Measurements from ENCODE around the gene GDPD5.
"Not testable (repeated sequence)": the region's sequence is repeated elsewhere in the genome, so short reads cannot be mapped to it uniquely, and the experiment has no call there.

The GDPD5 gene

DNA sequence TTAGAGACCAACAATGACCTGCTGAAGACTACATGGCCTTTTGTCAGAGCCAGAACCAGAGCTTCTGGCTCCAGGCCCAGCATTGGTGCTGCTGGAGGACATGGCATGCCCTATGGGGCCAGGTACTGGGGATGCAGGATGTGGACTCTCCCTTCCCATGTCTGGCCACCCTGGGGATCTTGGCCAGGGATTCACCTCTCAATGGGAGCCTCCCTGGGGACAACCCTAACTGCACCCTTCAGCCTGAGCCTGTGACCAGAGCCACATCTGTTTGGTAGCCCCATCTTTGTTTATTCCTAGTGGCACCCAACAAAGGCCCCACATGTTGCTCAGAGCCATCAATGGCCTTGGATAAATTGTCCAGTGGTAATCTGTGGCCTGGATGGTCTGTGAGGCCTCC, 98.6 kb downstream of the GDPD5 start:
- DNase-seq = no peak

- no peak for DNase-seq
Measured at GRCh38 chr11:75426720-75427086, 99.0 kb downstream of the GDPD5 start.

DNA sequence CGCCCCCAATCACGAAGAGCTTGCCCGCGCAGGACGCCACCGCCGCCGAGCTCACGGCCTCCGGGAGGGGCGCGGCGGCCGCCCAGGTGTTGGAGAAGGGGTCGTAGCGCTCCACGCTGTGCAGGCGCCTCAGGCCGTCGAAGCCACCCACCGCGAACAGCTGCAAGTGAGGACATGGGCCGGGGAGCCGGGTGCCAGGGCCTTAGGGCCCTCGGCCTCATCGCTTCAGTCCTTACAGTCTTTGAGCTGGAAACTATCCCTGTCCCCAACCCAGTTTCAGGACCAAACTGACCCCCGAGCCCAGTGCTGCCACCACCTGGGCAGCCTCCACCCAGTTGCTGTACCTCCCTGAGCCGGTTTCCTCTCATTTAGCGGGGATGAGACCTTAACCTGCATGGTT, 100.3 kb downstream of the GDPD5 start:
- DNase-seq = no peak

DNA sequence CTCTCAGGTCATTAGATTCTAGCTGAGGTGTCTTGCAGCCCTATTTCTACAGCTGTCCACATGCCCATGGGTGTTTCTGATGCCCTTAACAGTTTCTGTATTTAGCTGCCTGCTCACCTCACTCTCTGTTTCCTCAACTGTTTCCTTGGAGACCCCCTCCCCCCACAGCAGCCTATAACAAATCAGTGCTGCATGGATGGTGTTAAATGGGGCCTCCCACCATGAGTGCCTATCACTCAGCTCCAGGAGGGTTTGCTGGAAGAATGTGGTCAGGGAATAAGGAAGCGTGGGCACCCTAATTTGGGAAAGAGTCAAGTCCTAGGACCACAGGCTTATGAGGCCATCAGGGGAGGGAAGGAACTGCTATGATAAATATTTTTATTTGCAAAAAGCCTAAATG, 101.3 kb downstream of the GDPD5 start:
- no peak for DNase-seq

DNA sequence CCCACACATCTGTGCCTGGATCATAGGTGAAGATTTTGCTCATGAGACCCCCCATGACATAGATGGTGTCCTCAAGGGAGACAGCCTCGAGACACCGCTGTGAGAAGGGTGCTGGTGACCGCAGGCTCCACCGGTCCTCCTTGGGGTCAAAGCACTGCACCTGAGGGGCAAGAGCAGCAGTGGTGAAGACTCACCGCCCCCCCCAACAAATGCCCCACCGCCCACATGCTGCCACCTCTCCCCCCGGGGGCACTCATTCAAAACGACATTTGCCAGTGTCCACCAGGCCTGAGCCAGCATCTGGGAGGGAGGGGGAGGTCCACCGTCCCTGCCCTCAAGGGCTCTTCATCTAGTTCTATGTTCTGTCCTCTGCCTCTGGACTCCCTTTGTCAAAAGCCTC, 102.0 kb downstream of the GDPD5 start:
- no peak for DNase-seq

GRCh38 chr11:75422248-75423231, 103.2 kb downstream of the GDPD5 start:
- DNase-seq = no peak

GRCh38 chr11:75421902-75422247, 103.9 kb downstream of the GDPD5 start:
- DNase-seq = no peak

DNA sequence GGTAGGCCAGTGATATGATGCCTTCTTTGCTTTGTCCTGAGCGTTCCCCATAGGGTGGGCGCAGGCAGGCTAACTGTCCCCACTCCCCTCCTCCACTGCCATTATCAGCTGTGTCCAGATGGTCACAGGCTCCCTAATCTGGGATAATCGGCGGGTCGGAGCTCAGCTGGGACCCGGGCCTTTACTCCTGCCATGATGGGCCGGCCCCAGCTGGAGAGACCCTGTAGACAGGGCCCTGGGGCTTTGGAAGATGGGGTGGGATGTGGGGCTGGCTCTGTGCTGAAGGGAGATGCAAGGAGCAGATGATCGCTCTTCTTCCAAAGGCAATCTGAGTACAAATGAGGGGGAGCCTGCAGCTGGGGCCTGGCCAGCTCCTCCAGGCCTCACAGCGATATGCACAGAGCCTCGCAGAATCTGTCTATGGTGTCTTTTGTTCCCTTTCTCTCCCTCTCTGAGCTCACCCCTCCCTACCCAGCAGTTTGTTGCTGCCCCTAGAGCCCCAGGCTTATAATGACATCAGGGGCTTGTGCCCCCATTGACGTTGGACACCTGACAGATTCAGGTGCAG, 104.6 kb downstream of the GDPD5 start:
- no peak for DNase-seq

GRCh38 chr11:75420224-75421034, 105.3 kb downstream of the GDPD5 start:
- DNase-seq = no peak

DNA sequence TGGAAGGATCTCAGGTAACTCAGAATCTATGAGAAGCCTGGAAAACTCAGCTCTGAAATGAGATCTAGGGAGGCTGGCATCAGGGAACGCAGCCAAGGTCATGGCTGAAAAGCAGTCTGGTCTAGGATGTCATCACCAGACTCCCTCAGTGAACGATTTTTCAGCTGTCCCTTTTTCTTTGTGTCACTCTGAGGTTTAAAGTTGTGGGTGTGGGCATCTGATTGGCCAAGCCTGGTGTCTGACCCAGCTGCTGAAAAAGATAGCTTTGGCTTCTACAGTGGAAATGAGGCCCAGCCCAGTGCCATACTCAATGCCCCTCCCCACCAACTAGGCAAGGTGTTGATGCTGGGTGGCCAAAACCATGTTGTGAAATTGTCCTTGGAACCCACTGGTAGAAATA, 111.9 kb downstream of the GDPD5 start:
- no peak for DNase-seq

DNA sequence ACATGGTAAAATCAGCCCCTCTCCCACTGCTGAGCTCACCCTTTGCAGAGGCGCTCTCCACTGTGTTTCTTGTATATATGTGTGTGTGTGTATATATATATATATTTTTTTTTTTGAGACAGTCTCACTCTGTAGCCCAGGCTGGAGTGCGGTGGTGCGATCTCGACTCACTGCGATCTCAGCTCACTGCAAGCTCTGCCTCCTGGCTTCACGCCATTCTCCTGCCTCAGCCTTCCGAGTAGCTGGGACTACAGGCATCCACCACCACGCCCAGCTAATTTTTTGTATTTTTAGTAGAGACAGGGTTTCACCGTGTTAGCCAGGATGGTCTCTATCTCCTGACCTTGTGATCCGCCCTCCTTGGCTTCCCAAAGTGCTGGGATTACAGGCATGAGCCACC, 112.6 kb downstream of the GDPD5 start:
- not testable (repeated sequence) for DNase-seq

DNA sequence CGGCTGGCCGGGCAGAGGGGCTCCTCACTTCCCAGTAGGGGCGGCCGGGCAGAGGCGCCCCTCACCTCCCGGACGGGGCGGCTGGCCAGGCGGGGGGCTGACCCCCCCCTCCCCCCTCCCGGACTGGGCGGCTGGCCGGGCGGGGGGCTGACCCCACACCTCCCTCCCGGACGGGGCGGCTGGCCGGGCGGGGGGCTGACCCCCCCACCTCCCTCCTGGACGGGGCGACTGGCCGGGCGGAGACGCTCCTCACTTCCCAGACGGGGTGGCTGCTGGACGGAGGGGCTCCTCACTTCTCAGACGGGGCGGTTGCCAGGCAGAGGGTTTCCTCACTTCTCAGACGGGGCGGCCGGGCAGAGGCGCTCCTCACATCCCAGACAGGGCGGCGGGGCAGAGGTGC, 115.8 kb downstream of the GDPD5 start:
- DNase-seq = not testable (repeated sequence)

GRCh38 chr11:75408957-75409219, 116.9 kb downstream of the GDPD5 start:
- DNase-seq = no peak

GRCh38 chr11:75406338-75406777, 119.4 kb downstream of the GDPD5 start:
- no peak for DNase-seq

- DNase-seq = no peak
Measured at GRCh38 chr11:75403983-75404658, 121.6 kb downstream of the GDPD5 start.

- no peak for DNase-seq
Measured at GRCh38 chr11:75403037-75403436, 122.7 kb downstream of the GDPD5 start.

- no peak for DNase-seq
Measured at GRCh38 chr11:75402002-75402773, 123.6 kb downstream of the GDPD5 start.

DNA sequence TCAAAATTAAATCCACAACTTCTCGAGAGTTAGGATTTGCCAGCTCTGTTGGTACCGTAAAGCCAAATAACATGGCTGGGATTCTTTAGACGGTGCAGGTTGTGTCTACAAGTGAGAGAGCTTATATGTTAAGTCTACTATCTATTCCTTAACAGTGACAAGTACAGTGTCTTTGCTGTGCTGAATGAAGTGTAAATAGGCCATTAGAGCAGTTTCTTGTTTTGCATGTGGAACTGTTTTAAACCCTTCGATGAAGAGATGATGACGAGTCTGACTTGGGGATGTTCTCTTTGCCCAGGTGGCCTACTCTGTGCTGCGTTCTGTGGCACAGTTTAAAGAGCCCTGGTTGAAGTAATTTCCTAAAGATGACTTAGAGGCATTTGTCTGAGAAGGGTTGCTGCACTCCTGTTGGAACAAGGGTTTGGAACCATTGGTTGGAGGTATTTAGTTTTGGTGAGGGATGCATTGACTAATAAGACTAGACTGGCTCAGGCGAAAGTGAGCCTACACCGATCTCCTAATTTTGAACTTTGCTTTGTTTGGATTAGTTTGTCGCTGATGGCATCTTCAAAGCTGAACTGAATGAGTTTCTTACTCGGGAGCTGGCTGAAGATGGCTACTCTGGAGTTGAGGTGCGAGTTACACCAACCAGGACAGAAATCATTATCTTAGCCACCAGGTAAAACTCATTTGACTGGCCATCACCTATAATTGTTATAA, 125.4 kb downstream of the GDPD5 start:
- DNase-seq = no peak

DNA sequence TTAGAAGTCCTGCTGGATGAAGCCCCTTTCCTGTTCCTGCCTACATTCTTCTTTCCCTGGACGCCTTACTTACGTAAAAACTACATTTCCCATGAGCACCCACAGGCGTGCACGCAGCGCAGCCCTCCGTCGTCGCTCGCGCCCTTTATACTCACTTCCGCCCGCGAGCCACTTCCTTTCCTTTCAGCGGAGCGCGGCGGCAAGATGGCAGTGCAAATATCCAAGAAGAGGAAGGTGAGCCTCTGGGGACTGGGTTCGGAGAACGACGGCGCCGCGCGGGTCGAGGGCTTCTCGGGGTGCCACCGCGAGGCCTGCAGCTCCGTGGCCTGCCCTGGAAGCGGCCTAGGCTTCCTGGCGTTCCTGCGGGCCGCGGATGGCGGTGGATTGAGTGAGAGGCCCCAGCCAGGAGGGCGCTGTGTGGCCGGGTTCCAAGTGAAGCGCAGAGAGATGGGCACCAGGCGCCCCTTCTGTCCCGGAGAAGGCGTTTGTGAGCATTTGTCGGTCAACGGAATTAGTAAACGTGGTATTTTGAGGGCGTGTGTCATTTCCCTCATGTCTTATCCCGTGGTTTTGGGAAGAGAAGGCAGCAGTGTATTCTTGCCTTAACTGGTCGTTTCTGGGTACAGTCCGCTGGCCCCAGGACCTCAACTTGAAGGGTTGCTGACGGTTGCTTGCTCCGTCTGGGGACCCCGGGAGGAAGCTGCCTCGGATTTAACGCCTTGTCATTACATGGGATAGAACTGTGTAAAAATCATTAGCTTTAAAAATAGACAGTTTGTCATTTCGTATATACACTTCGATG, 126.2 kb downstream of the GDPD5 start, which contains the start of gene RPS3:
Gene RPS3, plus strand, starts transcription at position 175 of the 802 bp plus-strand sequence. Its CDS starts 30 bp downstream, at position 205.
- peak; percentile 86 to 87 for DNase-seq

GRCh38 chr11:75398906-75399305, 126.8 kb downstream of the GDPD5 start:
- no peak for DNase-seq

Measured in activated CD4-positive, alpha-beta T cell treated with anti-CD3 and anti-CD28 coated beads for 4 hours (primary cell).